ENCODE results near the gene TSSK2. TPM values are rescaled to one million over a fixed set of nuclear protein-coding genes. Genes with fewer than 3 reads are reported as not detected.

Gene TSSK2
- total RNA-seq, 2 experiments from 2014 or later = not detected

- no peaks in the 10 kb centered on the region for H3K9me3 Mint-ChIP-seq (ENCODE audit: low read depth)
- ChIA-PET POLR2A (interaction anchor here (0.9 kb wide), 1 partner anchor 27 kb away, joined by 3 read pairs; no protein-coding TSS in a partner anchor), CTCF (interaction anchor here (0.6 to 2.6 kb wide), 4 partner anchors 28 to 483 kb away, joined by 3 to 18 read pairs (median 4); partner anchors contain the start of gene SLC25A1)
- peaks cover 14% of the 10 kb centered on the region for H3K27me3 Mint-ChIP-seq
- ATAC-seq = no peak
- peaks cover 22% of the 10 kb centered on the region for H3K4me1 Mint-ChIP-seq
- DNase-seq = no peak
- intact Hi-C loops (cut with DNase I, micrococcal nuclease) = loop anchor here in 1 of 2 experiments (10.0 kb wide), 1 partner anchor 708 kb away; the partner anchor contains the start of genes GNB1L and RTL10
- H3K27ac Mint-ChIP-seq = no peak overlapping the region
- peaks cover 5% of the 10 kb centered on the region for H3K36me3 Mint-ChIP-seq (ENCODE audit: low read depth)
- no peak overlapping the region for H3K4me3 Mint-ChIP-seq
These were observed 15.3 kb downstream of the TSSK2 start for GRCh38 chr22:19146215-19146968.

- Mint-ChIP-seq H3K27me3 (peaks cover 21% of the 10 kb centered on the region), H3K4me3 (no peak overlapping the region), H3K36me3 (ENCODE audit: low read depth) (peaks cover 3% of the 10 kb centered on the region), H3K27ac (no peak overlapping the region), H3K9me3 (ENCODE audit: low read depth) (no peaks in the 10 kb centered on the region), H3K4me1 (peaks cover 21% of the 10 kb centered on the region)
- intact Hi-C loops (cut with DNase I, micrococcal nuclease) = loop anchor here in 1 of 2 experiments (10.0 kb wide), 1 partner anchor 708 kb away; the partner anchor contains the start of genes GNB1L and RTL10
- ChIA-PET CTCF (interaction anchor here (0.6 to 1.6 kb wide), 4 partner anchors 28 to 482 kb away, joined by 3 to 5 read pairs (median 3); no protein-coding TSS in a partner anchor), POLR2A (interaction anchor here (0.9 kb wide), 1 partner anchor 26 kb away, joined by 3 read pairs; no protein-coding TSS in a partner anchor)
- DNase-seq = no peak
- no peak for ATAC-seq
These were observed 16.2 kb downstream of the TSSK2 start for GRCh38 chr22:19147195-19147780.

- DNase-seq (no peak), ATAC-seq (no peak)
- no peak overlapping the region for H3K4me3 Mint-ChIP-seq
- peaks cover 3% of the 10 kb centered on the region for H3K36me3 Mint-ChIP-seq (ENCODE audit: low read depth)
- POLR2A ChIA-PET = no interaction called here
- CTCF ChIA-PET = interaction anchor here (1.2 kb wide), 1 partner anchor 18 kb away, joined by 4 read pairs; no protein-coding TSS in a partner anchor
- intact Hi-C loops (cut with DNase I, micrococcal nuclease) = loop anchor here in 1 of 2 experiments (10.0 kb wide), 1 partner anchor 706 kb away; the partner anchor contains the start of genes GNB1L and RTL10
- peaks cover 13% of the 10 kb centered on the region for H3K4me1 Mint-ChIP-seq
- peaks cover 25% of the 10 kb centered on the region for H3K27me3 Mint-ChIP-seq
- no peaks in the 10 kb centered on the region for H3K9me3 Mint-ChIP-seq (ENCODE audit: low read depth)
- no peak overlapping the region for H3K27ac Mint-ChIP-seq
These were observed 17.4 kb downstream of the TSSK2 start for GRCh38 chr22:19148417-19149046.

- POLR2A ChIA-PET = no interaction called here
- intact Hi-C loops (cut with DNase I, micrococcal nuclease) = loop anchor here in 1 of 2 experiments (10.0 kb wide), 1 partner anchor 706 kb away; the partner anchor contains the start of genes GNB1L and RTL10
- Mint-ChIP-seq H3K4me3 (no peak overlapping the region), H3K27me3 (peaks cover 29% of the 10 kb centered on the region), H3K4me1 (peaks cover 7% of the 10 kb centered on the region), H3K36me3 (ENCODE audit: low read depth) (no peaks in the 10 kb centered on the region), H3K27ac (no peak overlapping the region), H3K9me3 (ENCODE audit: low read depth) (no peaks in the 10 kb centered on the region)
- CTCF ChIA-PET = interaction anchor here (1.2 kb wide), 1 partner anchor 17 kb away, joined by 4 read pairs; no protein-coding TSS in a partner anchor
- DNase-seq (peak; percentile 63), ATAC-seq (peak; percentile 28)
These were observed 18.2 kb downstream of the TSSK2 start for GRCh38 chr22:19149047-19149883.

- H3K36me3 Mint-ChIP-seq (ENCODE audit: low read depth) = no peaks in the 10 kb centered on the region
- H3K4me3 Mint-ChIP-seq = peak within 1 kb of the TSS; percentile 24
- no peak within 1 kb of the TSS for H3K27ac Mint-ChIP-seq
- no peak for ATAC-seq
- ChIA-PET POLR2A (no interaction called here), CTCF (interaction anchor here (0.7 kb wide), 1 partner anchor 121 kb away, joined by 3 read pairs; no protein-coding TSS in a partner anchor)
- DNase-seq = no peak
- H3K27me3 Mint-ChIP-seq = peaks cover 31% of the 10 kb centered on the region
- intact Hi-C loops (cut with DNase I, micrococcal nuclease) = loop anchor here in 1 of 2 experiments (10.0 kb wide), 1 partner anchor 705 kb away; the partner anchor contains the start of genes GNB1L and RTL10
- no peaks in the 10 kb centered on the region for H3K9me3 Mint-ChIP-seq (ENCODE audit: low read depth)
- peaks cover 5% of the 10 kb centered on the region for H3K4me1 Mint-ChIP-seq
These were observed 18.9 kb downstream of the TSSK2 start, which contains the start of gene GSC2 for GRCh38 chr22:19149991-19150390. Gene GSC2 (minus strand): TSS chr22:19150292. CDS start chr22:19150283, 9 bp downstream.

GRCh38 chr22:19150482-19151328 lies 19.6 kb downstream of the TSSK2 start:
- Mint-ChIP-seq H3K9me3 (ENCODE audit: low read depth) (no peaks in the 10 kb centered on the region), H3K4me3 (peak overlapping the region; percentile 24), H3K4me1 (peaks cover 5% of the 10 kb centered on the region), H3K36me3 (ENCODE audit: low read depth) (no peaks in the 10 kb centered on the region), H3K27me3 (peaks cover 32% of the 10 kb centered on the region), H3K27ac (no peak overlapping the region)
- POLR2A ChIA-PET = no interaction called here
- ATAC-seq = no peak
- CTCF ChIA-PET = interaction anchor here (0.7 kb wide), 1 partner anchor 122 kb away, joined by 3 read pairs; no protein-coding TSS in a partner anchor
- intact Hi-C loops (cut with DNase I, micrococcal nuclease) = no loop called here
- DNase-seq = no peak

- Mint-ChIP-seq H3K27ac (no peak overlapping the region), H3K9me3 (ENCODE audit: low read depth) (no peaks in the 10 kb centered on the region), H3K27me3 (peaks cover 32% of the 10 kb centered on the region), H3K4me3 (no peak overlapping the region), H3K4me1 (peaks cover 5% of the 10 kb centered on the region), H3K36me3 (ENCODE audit: low read depth) (no peaks in the 10 kb centered on the region)
- ChIA-PET CTCF (no interaction called here), POLR2A (no interaction called here)
- DNase-seq (no peak), ATAC-seq (no peak)
- intact Hi-C loops (cut with DNase I, micrococcal nuclease) = no loop called here
These were observed 20.5 kb downstream of the TSSK2 start for GRCh38 chr22:19151329-19152191.

- ATAC-seq = no peak
- intact Hi-C loops (cut with DNase I, micrococcal nuclease) = no loop called here
- H3K4me3 Mint-ChIP-seq = no peak overlapping the region
- H3K36me3 Mint-ChIP-seq (ENCODE audit: low read depth) = no peaks in the 10 kb centered on the region
- peaks cover 27% of the 10 kb centered on the region for H3K27me3 Mint-ChIP-seq
- CTCF ChIA-PET = interaction anchor here (0.7 to 0.9 kb wide), 2 partner anchors 9 to 295 kb away, joined by 3 to 6 read pairs; partner anchors contain the start of genes C22orf39 and ESS2
- H3K9me3 Mint-ChIP-seq (ENCODE audit: low read depth) = no peaks in the 10 kb centered on the region
- H3K4me1 Mint-ChIP-seq = peaks cover 5% of the 10 kb centered on the region
- no peak overlapping the region for H3K27ac Mint-ChIP-seq
- POLR2A ChIA-PET = no interaction called here
- DNase-seq = no peak
These were observed 22.1 kb downstream of the TSSK2 start for GRCh38 chr22:19152942-19153883.
